K562 (cell line): Measurements from ENCODE around the gene BSCL2. TPM values are rescaled to one million over a fixed set of nuclear protein-coding genes. Genes with fewer than 3 reads are reported as not detected.

Source experiments
- AFF4 ChIP-seq: sonication (generic); formaldehyde crosslinking; IDR thresholded peaks from 2 replicates; pipeline ENCODE4 v1.8.0; 2023; ENCODE audit warnings: mild to moderate bottlenecking, missing genetic modification reagents
- E2F5 ChIP-seq: sonication (generic); formaldehyde crosslinking; IDR thresholded peaks from 2 replicates; pipeline ENCODE4 v1.8.0; 2022; ENCODE audit warnings: mild to moderate bottlenecking, missing genetic modification reagents
- FOXA3 ChIP-seq, 2 experiments: fragments of 450-650 bp in 1 of 2; sonication (generic) in 1 of 2; formaldehyde crosslinking; IDR thresholded peaks in 1 of 2; conservative IDR thresholded peaks in 1 of 2; 2 replicates each; pipeline versions ENCODE4 v1.4.0 to v1.8.0; 2020 to 2022; ENCODE audit warnings: mild to moderate bottlenecking in 2 of 2, missing genetic modification reagents in 1 of 2
- HDAC1 ChIP-seq, 2 experiments: fragments of 450-650 bp; IDR thresholded peaks; 2 replicates each; pipeline ENCODE4 v1.6.1; 2016 to 2017; ENCODE audit warnings: inconsistent platforms in 1 of 2, mild to moderate bottlenecking in 1 of 2, moderate library complexity in 1 of 2
- HNRNPLL ChIP-seq: fragments of 200-400 bp; formaldehyde crosslinking; IDR thresholded peaks from 2 replicates; pipeline ENCODE4 v1.6.1; 2017; ENCODE audit warnings: low read length, low read depth, mild to moderate bottlenecking; ENCODE audit not compliant: poor library complexity, severe bottlenecking
- KLF1 ChIP-seq: fragments of 450-650 bp; IDR thresholded peaks from 2 replicates; pipeline ENCODE4 v1.6.1; 2016; ENCODE audit warnings: missing genetic modification characterization, missing compliant biosample characterization
- NONO ChIP-seq, 2 experiments: fragments of 200-400 bp in 1 of 2; fragments of 450-650 bp in 1 of 2; formaldehyde crosslinking in 1 of 2; IDR thresholded peaks; 2 replicates each; pipeline ENCODE4 v1.6.1; 2017; ENCODE audit warnings: low read depth in 2 of 2, mild to moderate bottlenecking in 2 of 2, moderate library complexity in 2 of 2, low read length in 1 of 2
- PCBP1 ChIP-seq: fragments of 200-400 bp; formaldehyde crosslinking; IDR thresholded peaks from 2 replicates; pipeline ENCODE4 v1.6.1; 2018; ENCODE audit warnings: mild to moderate bottlenecking, low read depth, low read length; ENCODE audit not compliant: poor library complexity, severe bottlenecking
- PHF21A ChIP-seq: fragments of 450-650 bp; IDR thresholded peaks from 2 replicates; pipeline ENCODE4 v1.6.1; 2017; ENCODE audit warnings: low read depth, borderline replicate concordance
- SRSF3 ChIP-seq: fragments of 200-400 bp; formaldehyde crosslinking; IDR thresholded peaks from 2 replicates; pipeline ENCODE4 v1.6.1; 2016; ENCODE audit warnings: mild to moderate bottlenecking, low read length, moderate library complexity; ENCODE audit not compliant: insufficient read depth
- STAT5A ChIP-seq: IDR thresholded peaks from 2 replicates; pipeline ENCODE4 v1.6.1; 2012; ENCODE audit warnings: low read length, inconsistent platforms, borderline replicate concordance
- TAF1 ChIP-seq: IDR thresholded peaks from 2 replicates; pipeline ENCODE4 v1.6.1; 2011; ENCODE audit warnings: mild to moderate bottlenecking, low read length, moderate library complexity; ENCODE audit not compliant: insufficient read depth, control insufficient read depth, severe bottlenecking; ENCODE audit errors: extremely low read depth
- TBL1XR1 ChIP-seq, 2 experiments: IDR thresholded peaks; 2 replicates each; pipeline ENCODE4 v1.6.1; 2012; ENCODE audit warnings: improper control_type of control experiment in 2 of 2, low read length in 2 of 2, mild to moderate bottlenecking in 1 of 2
- TRIM25 ChIP-seq: fragments of 450-650 bp; IDR thresholded peaks from 2 replicates; pipeline ENCODE4 v1.7.0; 2016; ENCODE audit warnings: borderline replicate concordance
- ZBTB7A ChIP-seq: IDR thresholded peaks from 2 replicates; pipeline ENCODE4 v1.6.1; 2011; ENCODE audit warnings: low read depth, mild to moderate bottlenecking, low read length, moderate library complexity, borderline replicate concordance; ENCODE audit not compliant: control insufficient read depth
- ZKSCAN1 ChIP-seq: fragments of 150-350 bp; IDR thresholded peaks from 2 replicates; pipeline ENCODE4 v1.6.1; 2016; ENCODE audit warnings: low read depth, low read length
- ZNF3 ChIP-seq: fragments of 250-450 bp; sonication (Bioruptor Pico); IDR thresholded peaks from 2 replicates; pipeline ENCODE4 v1.5.0; 2021; ENCODE audit warnings: mild to moderate bottlenecking, moderate library complexity
- ZNF57 ChIP-seq: fragments of 450-650 bp; formaldehyde crosslinking; IDR thresholded peaks from 2 replicates; pipeline ENCODE4 v1.4.0; 2020; ENCODE audit warnings: mild to moderate bottlenecking, moderate library complexity
- ZNF695 ChIP-seq: fragments of 450-650 bp; formaldehyde crosslinking; IDR thresholded peaks from 2 replicates; pipeline ENCODE4 v1.4.0; 2020; ENCODE audit warnings: mild to moderate bottlenecking, moderate library complexity
- polyA plus RNA-seq, 8 experiments: library from polyadenylated mRNA; depleted of rRNA in 4 of 8; stranded (reverse) in 5 of 8; unstranded in 3 of 8; fragments of >200 nt; fragmentation: Nextera tagmentation in 2 of 8; fragmentation: Illumina TruSeq in 1 of 8; extraction: Ambion mirVana in 2 of 8; extraction: Trizol in 1 of 8; gene quantifications; 2 replicates each; pipeline versions ENCODE4 v1.2.1 to v1.2.3, GENCODE V29; 2011 to 2014; ENCODE audit warnings: inconsistent platforms in 1 of 8, missing spikeins in 1 of 8
- total RNA-seq, 7 experiments: library from RNA; depleted of rRNA in 6 of 7; stranded (reverse); fragments of >200 nt in 6 of 7; fragmentation: Illumina TruSeq in 2 of 7; extraction: Trizol in 2 of 7; gene quantifications; 2 replicates each; pipeline versions ENCODE4 v1.2.1 to v1.2.3, GENCODE V29; 2011 to 2021; ENCODE audit warnings: low replicate concordance in 1 of 7

Gene BSCL2
- total and polyA plus RNA-seq, 9 of the 15 experiments (the other 6 are each of a cell fraction or from before 2014, with no cell fraction given): 18.9 to 51.7 (median 35.2) TPM

- TF ChIP-seq TRIM25 (no peak), PCBP1 (peak; percentile 59), ZKSCAN1 (no peak), AFF4 (CRISPR knock-in tag) (no peak), SRSF3 (no peak), PHF21A (no peak), TAF1 (peak; percentile 73), ZNF57 (CRISPR knock-in tag) (no peak), HDAC1 (IDR thresholded peaks at IDR 0.05) (peak in 1 of 2 experiments; percentile 80; a peak in 2 of 4 replicates), ZBTB7A (peak; percentile 58; the same call in 1 of the 2 replicates), E2F5 (CRISPR knock-in tag) (no peak), ZNF695 (CRISPR knock-in tag) (no peak), HNRNPLL (peak; percentile 77), NONO (IDR thresholded peaks at IDR 0.05; ENCODE audit: low read depth in 2 of 2, low read length in 1 of 2) (peak in 1 of 2 experiments; percentile 57; a peak in 1 of 4 replicates), FOXA3 (CRISPR knock-in tag; conservative IDR thresholded peaks at IDR 0.05 in 1 of 2, IDR thresholded peaks at IDR 0.05 in 1 of 2) (no peak; a peak in 1 of 4 replicates), STAT5A (no peak), KLF1 (tag) (peak; percentile 30; the same call in 1 of the 2 replicates), ZNF3 (no peak), TBL1XR1 (IDR thresholded peaks at IDR 0.05; ENCODE audit: low read length in 2 of 2) (no peak; a peak in 1 of 4 replicates)
These were observed 20.1 kb upstream of the BSCL2 start, which contains the start of gene HNRNPUL2 (continued) for GRCh38 chr11:62727165-62727871.
